HG02884 (cell line): ENCODE measurements around the gene DEGS2.
A peak's percentile ranks its signal among the peaks of the same experiment; 100 is the strongest.

Source experiments
- ATAC-seq: cut with Tn5 transposase; IDR thresholded peaks from one replicate; pipeline ENCODE4 v1.9.1; 2021; ENCODE audit warnings: mild to moderate bottlenecking, moderate library complexity; ENCODE audit not compliant: unreplicated experiment

DEGS2 gene

GRCh38 chr14:100149851-100150611 lies 9.4 kb downstream of the DEGS2 start:
- no peak for ATAC-seq

GRCh38 chr14:100148837-100149731 lies 10.4 kb downstream of the DEGS2 start:
- ATAC-seq = no peak

- ATAC-seq = no peak
Measured at GRCh38 chr14:100147691-100148464, 11.6 kb downstream of the DEGS2 start.

- ATAC-seq = peak; percentile 40
Measured at GRCh38 chr14:100147181-100147631, 12.2 kb downstream of the DEGS2 start.

GRCh38 chr14:100146531-100147091 lies 12.8 kb downstream of the DEGS2 start:
- no peak for ATAC-seq

- ATAC-seq = no peak
Measured at GRCh38 chr14:100145682-100146464, 13.6 kb downstream of the DEGS2 start.

GRCh38 chr14:100144996-100145646 lies 14.3 kb downstream of the DEGS2 start:
- ATAC-seq = no peak

GRCh38 chr14:100144645-100144995 lies 14.8 kb downstream of the DEGS2 start:
- no peak for ATAC-seq

GRCh38 chr14:100143934-100144333 lies 15.5 kb downstream of the DEGS2 start:
- no peak for ATAC-seq

- no peak for ATAC-seq
Measured at GRCh38 chr14:100143523-100143922, 15.9 kb downstream of the DEGS2 start.

GRCh38 chr14:100142073-100143040 lies 17.1 kb downstream of the DEGS2 start:
- ATAC-seq = no peak

GRCh38 chr14:100141098-100141497 lies 18.3 kb downstream of the DEGS2 start:
- no peak for ATAC-seq

GRCh38 chr14:100140452-100141078 lies 18.9 kb downstream of the DEGS2 start:
- no peak for ATAC-seq

- no peak for ATAC-seq
Measured at GRCh38 chr14:100138955-100139354, 20.5 kb downstream of the DEGS2 start.

- no peak for ATAC-seq
Measured at GRCh38 chr14:100138082-100138787, 21.2 kb downstream of the DEGS2 start.

- no peak for ATAC-seq
Measured at GRCh38 chr14:100137173-100137572, 22.3 kb downstream of the DEGS2 start.

GRCh38 chr14:100135784-100136183 lies 23.7 kb downstream of the DEGS2 start:
- no peak for ATAC-seq
